NCI-H226 (cell line): ENCODE results near the gene KCNJ12.
"Not testable (repeated sequence)": the region's sequence is repeated elsewhere in the genome, so short reads cannot be mapped to it uniquely, and the experiment has no call there.

Experiments used
- DNase-seq: peaks from one replicate; pipeline ENCODE4 v3.0.0-alpha.2; 2015

Gene KCNJ12

GRCh38 chr17:21455761-21456160 is 79.6 kb downstream of the KCNJ12 start:
- no peak for DNase-seq

GRCh38 chr17:21456449-21456848 is 80.3 kb downstream of the KCNJ12 start:
- not testable (repeated sequence) for DNase-seq

- peak; percentile 85 for DNase-seq
Measured at GRCh38 chr17:21457051-21458026, 81.2 kb downstream of the KCNJ12 start.

- DNase-seq = no peak
Measured at GRCh38 chr17:21458054-21458453, 81.9 kb downstream of the KCNJ12 start.

- DNase-seq = no peak
Measured at GRCh38 chr17:21459536-21459935, 83.4 kb downstream of the KCNJ12 start.

- no peak for DNase-seq
Measured at GRCh38 chr17:21460358-21460757, 84.2 kb downstream of the KCNJ12 start.

GRCh38 chr17:21462237-21462636 is 86.1 kb downstream of the KCNJ12 start:
- DNase-seq = no peak

- no peak for DNase-seq
Measured at GRCh38 chr17:21463204-21463661, 87.1 kb downstream of the KCNJ12 start.

GRCh38 chr17:21463779-21464407 is 87.7 kb downstream of the KCNJ12 start:
- no peak for DNase-seq

- DNase-seq = no peak
Measured at GRCh38 chr17:21464611-21465021, 88.5 kb downstream of the KCNJ12 start.

- DNase-seq = no peak
Measured at GRCh38 chr17:21466550-21466949, 90.4 kb downstream of the KCNJ12 start.

GRCh38 chr17:21467196-21467595 is 91.0 kb downstream of the KCNJ12 start:
- no peak for DNase-seq

GRCh38 chr17:21467739-21468490 is 91.8 kb downstream of the KCNJ12 start:
- DNase-seq = no peak
